ENCODE results near the gene ADRB2.
"Not testable (repeated sequence)": the region's sequence is repeated elsewhere in the genome, so short reads cannot be mapped to it uniquely, and the experiment has no call there.

Gene ADRB2
- total RNA-seq: 0.14 to 5.8 (median 0.82) reads per million in 3 experiments

GRCh38 chr5:148826053-148826738 lies at the start of gene ADRB2:
ADRB2 (plus strand) TSS chr5:148826611; CDS start chr5:148826832, 221 bp downstream.
- peak; percentile 87 for DNase-seq

DNA sequence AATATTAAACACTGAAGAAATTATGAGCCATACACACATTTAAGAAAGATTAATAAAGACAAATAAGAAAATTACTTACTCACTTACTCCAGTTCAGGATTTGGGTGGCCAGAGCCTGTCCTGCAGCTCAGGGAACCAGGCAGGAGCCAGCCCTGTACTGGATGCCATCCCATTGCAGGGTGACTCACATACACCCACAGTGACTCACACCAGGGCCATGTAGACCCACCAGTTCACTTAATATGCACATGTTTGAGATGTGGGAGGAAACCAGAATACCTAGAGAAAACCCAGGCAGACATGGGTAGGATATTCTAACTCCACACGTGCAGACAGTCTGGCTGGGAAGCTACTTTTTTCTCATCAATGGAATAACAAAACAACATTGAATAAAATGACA lies 49.6 kb upstream of the ADRB2 start:
- no peak for DNase-seq

DNA sequence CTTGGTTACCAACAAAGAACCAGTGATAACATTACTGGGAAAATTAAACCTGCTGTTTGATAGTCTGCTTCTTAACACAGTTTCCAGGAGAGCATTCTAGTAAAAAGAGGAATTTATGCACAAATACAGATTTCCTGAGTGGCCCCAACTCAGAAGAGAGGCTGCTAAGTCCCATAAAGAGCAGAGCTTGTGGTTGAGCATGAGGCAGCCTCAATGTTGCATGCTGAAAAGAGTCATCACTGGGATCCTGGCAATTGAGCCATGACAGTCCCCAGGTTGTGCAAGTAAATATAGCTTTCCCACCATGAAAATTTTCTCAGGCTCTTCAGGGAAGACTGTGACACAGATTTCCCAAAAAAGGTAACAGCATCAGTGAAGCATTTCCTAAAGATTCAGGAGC lies 47.5 kb upstream of the ADRB2 start:
- DNase-seq: no peak

GRCh38 chr5:148780711-148781110 lies 45.7 kb upstream of the ADRB2 start:
- DNase-seq: no peak

- no peak for DNase-seq
These were observed 44.6 kb upstream of the ADRB2 start for GRCh38 chr5:148781766-148782165.

DNA sequence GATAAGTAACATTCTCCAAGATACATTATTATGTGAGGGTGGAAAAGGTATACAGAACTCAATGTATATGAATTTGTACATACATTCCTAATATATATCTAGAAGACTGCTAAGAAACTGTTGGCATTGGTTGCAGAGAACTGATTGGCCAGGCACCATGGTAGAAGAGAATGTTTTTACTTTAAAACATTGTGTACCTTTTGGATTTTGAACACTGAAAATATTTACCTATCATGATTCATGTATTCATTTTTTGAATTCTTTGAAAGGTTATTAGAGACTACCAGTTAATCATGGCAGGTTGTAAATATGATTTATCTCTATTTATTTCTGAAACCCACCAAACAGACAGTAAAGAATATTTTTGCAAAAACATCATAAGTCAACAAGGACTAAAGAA lies 41.2 kb upstream of the ADRB2 start:
- DNase-seq: no peak

GRCh38 chr5:148786456-148786855 lies 40.0 kb upstream of the ADRB2 start:
- no peak for DNase-seq

GRCh38 chr5:148788636-148789035 lies 37.8 kb upstream of the ADRB2 start:
- DNase-seq: no peak

GRCh38 chr5:148790545-148791333 lies 35.7 kb upstream of the ADRB2 start:
- DNase-seq: no peak

DNA sequence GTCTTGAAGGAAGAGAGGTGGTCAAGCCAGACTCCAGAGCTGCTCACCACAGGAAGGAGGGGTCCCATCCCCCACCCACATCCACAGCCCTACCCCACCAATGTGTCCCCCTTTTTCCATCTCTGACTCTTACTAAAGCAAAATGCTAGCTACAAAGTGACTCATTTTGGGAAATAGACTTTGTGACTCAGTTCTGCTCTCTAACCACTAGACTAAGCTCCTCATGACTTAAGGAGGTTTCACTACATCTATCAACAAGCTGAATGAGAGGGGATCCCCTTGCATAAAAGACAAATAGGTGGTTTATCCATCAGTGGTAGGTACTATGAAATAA lies 35.1 kb upstream of the ADRB2 start:
- no peak for DNase-seq

- no peak for DNase-seq
These were observed 34.7 kb upstream of the ADRB2 start for GRCh38 chr5:148791696-148792095.

GRCh38 chr5:148792744-148793143 lies 33.7 kb upstream of the ADRB2 start:
- no peak for DNase-seq

DNA sequence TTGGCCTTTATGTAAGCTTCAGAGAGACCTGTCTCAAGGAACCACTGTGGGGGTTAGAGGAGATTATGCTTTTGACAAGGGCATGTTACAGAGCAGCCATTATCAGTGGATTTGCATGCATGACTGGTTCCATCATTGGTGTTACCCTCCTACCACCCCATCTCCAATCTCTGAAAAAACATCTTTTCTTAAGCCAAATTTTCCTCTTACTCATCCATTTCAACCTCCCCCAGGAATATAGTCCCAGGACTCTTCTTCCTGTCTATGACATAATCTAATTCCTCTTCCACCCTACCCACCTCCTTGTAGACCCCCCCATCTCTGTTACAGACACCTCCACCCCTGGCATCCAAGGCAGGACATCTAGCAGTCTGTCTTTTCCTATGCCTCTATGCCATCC lies 33.1 kb upstream of the ADRB2 start:
- no peak for DNase-seq

GRCh38 chr5:148794275-148794674 lies 32.1 kb upstream of the ADRB2 start:
- DNase-seq: no peak

DNA sequence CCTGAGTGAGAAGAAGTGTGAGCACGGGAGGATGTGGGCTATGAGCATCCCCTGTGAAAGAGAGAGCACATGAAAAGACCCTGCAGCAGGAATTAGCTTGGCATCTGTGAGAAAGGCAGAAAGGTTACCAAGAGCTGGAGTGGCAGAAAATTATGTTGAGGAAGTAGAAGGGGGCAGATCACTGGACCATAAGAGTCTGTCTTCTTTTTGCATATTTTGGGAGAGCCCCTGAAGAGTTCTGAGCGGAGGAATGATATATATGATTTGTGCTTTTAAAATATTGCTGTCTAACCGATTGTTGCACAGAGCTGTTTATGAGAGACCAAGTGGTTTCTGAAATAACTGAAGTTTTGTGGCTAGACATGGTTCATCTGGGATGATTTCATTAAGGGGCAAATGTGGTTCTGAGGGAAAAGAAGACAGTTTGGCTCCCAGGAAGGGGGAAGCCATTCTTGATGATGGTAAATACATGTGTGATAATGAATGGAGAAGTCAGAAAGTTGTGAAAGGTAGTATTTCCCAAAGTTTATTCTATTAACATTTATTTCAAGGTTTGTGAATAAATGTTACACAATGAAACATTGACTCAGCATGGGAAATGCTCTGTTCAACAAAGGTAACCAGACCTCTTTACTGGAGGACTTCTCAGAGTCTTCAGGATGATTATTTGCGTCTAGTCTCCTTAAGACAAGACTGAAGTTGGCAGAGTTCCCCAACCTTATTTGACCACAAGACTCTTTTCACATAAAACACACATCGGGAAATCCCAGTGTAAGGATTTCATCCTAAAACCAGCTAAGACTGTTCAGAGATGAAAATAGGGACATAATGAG lies 31.5 kb upstream of the ADRB2 start:
- no peak for DNase-seq

DNA sequence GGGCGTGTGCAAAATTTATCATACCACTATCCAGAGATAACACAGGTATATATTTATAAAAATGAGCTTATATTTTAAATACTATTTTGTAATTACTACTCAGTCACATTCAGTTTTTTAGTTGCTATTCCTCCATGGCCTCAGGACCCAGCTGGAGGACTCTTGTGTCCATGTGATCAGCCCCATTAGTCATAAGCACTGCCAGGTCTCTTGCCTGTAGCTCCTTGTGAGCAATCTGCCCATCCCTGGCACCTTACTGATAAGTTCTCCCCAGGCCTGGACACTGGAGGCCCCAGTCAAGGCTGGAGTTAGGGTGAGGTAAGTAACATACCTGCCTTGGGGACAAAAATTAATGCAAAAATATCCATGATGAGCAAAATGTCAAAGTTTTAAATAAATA lies 29.5 kb upstream of the ADRB2 start:
- no peak for DNase-seq

- no peak for DNase-seq
These were observed 27.6 kb upstream of the ADRB2 start for GRCh38 chr5:148798786-148799185.

DNA sequence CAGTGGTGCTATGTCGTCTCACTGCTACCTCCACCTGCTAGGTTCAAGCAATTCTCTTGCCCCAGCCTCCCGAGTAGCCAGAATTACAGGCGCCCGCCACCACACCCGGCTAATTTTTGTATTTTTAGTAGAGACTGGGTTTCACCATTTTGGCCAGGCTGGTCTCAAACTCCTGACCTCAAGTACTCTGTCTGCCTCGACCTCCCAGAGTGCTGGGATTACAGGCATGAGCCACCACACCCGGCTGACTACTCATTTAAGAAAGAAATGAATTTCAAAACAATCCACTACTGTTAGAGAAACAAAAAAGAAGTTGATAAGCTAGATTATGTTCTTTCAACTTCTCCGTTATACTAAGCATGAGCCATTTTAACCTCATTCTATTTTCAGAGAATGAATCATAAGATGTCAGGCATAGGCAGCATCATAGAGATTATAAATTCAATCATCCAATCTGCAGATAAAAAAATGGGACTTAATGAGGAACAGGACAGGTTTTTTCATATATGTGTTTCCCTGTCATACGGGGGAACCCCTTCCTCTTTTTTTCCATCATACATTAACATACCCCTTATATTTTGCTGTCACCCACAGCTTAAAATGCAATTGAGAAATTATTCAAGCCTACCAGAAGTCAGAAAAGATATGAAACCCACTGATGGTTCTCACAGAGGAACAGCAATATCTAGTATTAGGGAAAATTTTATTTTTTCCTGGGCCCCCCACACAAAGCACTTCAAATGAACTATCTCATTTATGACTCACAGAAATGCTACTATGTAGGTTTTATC lies 26.5 kb upstream of the ADRB2 start:
- DNase-seq: no peak

DNA sequence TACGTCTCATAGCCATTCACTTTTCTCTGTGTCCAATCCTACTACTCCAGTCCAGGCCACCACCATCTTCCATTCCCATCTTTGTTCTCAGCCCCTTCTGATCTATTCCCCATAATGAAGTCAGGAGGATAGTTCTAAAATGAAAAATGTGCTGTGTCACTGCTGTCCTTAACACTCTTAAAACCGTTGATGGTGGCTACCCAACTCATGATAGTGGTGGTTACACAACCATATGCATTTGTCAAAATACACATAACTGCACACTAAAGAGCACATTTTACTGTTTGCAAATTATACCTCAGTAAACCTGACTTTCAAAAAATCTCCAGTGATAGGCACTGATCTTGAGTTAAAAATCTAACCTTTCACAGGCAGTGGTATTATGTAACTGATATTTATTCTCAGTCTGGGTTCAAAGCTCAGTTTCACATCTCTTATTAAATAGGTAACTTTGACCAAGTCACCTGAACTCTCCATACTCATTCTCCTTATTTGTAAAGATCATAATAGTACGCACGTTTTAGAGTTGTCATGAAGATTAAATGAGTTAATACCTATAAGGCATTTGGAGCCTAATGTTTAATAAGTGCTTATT lies 24.6 kb upstream of the ADRB2 start:
- no peak for DNase-seq

- not testable (repeated sequence) for DNase-seq
These were observed 23.0 kb upstream of the ADRB2 start for GRCh38 chr5:148803451-148803850.

DNA sequence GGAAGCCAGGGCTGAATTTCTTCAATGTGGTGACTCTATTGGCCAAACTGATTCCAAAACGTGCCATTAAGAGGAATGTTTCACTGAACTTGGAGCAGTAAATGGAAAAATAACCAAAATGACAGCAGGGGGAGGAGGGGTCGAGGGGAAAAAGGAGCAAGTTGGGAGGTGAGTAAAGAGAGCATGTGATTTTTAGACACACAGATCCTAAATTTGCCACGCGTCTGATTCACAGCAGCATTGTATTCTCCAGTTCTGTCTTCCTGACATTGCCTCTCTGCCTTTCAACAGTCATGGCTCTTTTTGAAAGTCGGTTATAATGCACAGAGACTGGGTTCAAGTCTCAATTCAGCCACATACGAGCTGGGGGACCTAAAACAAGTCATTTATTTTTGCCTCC lies 22.0 kb upstream of the ADRB2 start:
- no peak for DNase-seq
